Measurements from ENCODE around the gene SPATA9.

GRCh38 chr5:95718738-95719137 lies 35.9 kb upstream of the SPATA9 start:
- no peak for TF ChIP-seq RAD21 (IDR thresholded peaks at IDR 0.05; ENCODE audit: low read length)
- no peak for TF ChIP-seq CTCF (IDR thresholded peaks at IDR 0.05)
